GM12865 (cell line): Measurements from ENCODE around the gene ZNF609.

ENCODE experiments used
- DNase-seq: peaks from one replicate; pipeline ENCODE4 v3.0.0; 2010; ENCODE audit warnings: low read depth
- H3K4me3 ChIP-seq: 2 replicates; pipeline ENCODE4 v1.5.1; 2011; ENCODE audit warnings: mild to moderate bottlenecking, low read depth, low read length, control low read depth
- CTCF ChIP-seq: IDR thresholded peaks from 2 replicates; pipeline ENCODE4 v1.5.1; 2011; ENCODE audit warnings: low read length, control low read depth, low read depth, inconsistent platforms; ENCODE audit not compliant: insufficient read depth; ENCODE audit errors: missing control alignments

The ZNF609 gene

DNA sequence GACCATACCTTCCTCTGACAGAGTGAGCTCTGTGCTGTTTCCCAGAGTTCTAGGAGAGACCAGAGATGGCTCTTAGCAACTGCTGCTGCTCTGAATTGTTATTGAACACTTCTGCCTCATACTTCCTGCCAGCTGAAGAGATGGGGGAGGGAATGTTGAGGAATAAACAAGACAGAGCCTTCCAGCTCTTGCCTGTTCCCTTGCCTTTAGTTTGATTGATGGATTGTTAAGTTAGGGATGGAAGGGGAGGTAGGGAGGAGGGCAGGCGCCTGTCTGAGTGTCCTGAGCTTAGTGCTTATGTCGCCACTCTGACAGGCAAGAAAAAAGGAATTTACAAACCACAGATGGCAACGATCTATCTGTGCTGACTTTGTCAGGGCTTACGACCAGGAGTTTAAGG, 42.8 kb downstream of the ZNF609 start:
- H3K4me3 ChIP-seq: no peak overlapping the region
- TF ChIP-seq CTCF: no peak
- DNase-seq: no peak

- no peak overlapping the region for H3K4me3 ChIP-seq
- DNase-seq: peak; percentile 13
- no peak for TF ChIP-seq CTCF
Observed at GRCh38 chr15:64503640-64504039, 43.3 kb downstream of the ZNF609 start.

DNA sequence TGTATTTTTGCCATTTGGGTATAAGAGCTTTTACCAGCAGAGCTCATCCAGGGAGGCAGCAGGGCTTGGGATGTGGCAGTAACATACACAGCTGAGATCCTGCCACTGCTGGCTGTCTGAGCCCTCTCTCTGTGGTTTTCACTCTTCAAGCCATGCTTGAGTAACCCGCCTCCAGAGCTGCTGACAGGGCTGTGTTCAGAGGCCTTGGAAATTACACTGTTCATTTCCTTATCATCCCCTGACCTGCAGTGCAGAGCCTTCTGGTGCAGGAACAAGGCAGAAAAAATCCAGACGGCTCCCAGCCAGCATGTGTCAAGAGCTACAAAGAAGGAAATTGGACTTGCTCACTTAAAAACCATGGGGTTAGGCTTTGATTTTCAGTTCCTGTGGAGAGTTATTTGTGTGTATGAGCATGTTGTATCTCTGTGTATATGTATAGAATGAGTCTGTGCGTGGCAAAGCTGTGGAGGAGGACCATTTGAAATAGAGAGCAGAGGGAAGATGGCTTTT, 47.0 kb downstream of the ZNF609 start:
- H3K4me3 ChIP-seq: peak overlapping the region; percentile 44
- no peak for TF ChIP-seq CTCF
- peak; percentile 69 for DNase-seq

DNA sequence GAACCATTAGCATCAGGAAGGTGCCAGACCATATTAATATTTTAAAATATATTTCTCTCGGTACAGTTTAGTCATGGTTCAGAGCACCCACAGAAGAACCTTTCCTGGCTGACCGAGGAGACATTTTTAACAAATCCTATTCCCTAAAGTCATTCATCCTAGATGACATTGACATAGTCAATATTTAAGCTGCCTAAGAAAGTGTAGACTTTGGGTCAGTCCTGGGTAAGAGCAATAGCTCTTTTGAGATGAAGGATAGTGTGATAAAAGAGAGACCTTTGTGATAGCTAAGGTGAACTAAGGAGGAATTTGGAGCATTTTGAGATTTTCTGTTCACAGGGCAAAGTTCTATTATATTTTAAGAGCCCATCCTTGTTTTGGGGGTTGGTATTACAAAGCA, 47.5 kb downstream of the ZNF609 start:
- TF ChIP-seq CTCF: no peak

GRCh38 chr15:64513823-64514222, 53.4 kb downstream of the ZNF609 start:
- TF ChIP-seq CTCF: no peak
- DNase-seq: no peak
- H3K4me3 ChIP-seq: no peak overlapping the region

More for the DNA sequence above, 47.5 kb downstream of the ZNF609 start:
- no peak for DNase-seq
- peak overlapping the region; percentile 25; the same call in 1 of the 2 replicates for H3K4me3 ChIP-seq

- H3K4me3 ChIP-seq: no peak overlapping the region
- no peak for DNase-seq
- no peak for TF ChIP-seq CTCF
Observed at GRCh38 chr15:64515196-64515595, 54.8 kb downstream of the ZNF609 start.

- no peak for TF ChIP-seq CTCF
- no peak for DNase-seq
- H3K4me3 ChIP-seq: no peak overlapping the region
Observed at GRCh38 chr15:64515825-64516224, 55.4 kb downstream of the ZNF609 start.
